ENCODE measurements around the gene TSPAN12.

DNA sequence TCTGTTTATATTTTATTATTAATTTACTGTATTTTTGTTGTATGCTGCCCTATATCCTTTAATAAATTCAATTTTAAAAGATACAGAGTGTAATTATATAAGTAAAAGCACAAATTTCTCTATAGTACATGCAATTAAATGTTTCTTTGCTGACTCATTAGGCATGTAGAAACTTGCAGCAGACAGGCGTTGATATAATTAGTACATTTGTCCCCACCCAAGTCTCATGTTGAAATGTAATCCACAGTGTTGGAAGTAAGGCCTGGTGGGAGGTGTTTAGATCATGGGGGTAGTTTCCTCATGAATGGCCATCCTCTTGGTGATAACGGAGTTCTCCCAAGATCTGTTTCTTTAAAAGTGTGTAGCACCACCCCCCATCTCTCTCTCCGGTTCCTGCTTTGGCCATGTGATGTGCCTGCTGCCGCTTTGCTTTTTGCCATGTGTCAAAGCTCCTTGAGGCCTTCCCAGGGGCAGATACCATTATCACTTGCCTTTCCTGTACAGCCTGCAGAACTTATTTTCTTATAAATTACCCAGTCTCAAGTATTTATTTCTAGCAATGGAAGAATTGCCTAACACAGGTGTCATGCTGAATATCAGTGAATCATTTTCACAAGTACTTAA is 63.7 kb downstream of the TSPAN12 start:
- TF ChIP-seq, protein P1, sequence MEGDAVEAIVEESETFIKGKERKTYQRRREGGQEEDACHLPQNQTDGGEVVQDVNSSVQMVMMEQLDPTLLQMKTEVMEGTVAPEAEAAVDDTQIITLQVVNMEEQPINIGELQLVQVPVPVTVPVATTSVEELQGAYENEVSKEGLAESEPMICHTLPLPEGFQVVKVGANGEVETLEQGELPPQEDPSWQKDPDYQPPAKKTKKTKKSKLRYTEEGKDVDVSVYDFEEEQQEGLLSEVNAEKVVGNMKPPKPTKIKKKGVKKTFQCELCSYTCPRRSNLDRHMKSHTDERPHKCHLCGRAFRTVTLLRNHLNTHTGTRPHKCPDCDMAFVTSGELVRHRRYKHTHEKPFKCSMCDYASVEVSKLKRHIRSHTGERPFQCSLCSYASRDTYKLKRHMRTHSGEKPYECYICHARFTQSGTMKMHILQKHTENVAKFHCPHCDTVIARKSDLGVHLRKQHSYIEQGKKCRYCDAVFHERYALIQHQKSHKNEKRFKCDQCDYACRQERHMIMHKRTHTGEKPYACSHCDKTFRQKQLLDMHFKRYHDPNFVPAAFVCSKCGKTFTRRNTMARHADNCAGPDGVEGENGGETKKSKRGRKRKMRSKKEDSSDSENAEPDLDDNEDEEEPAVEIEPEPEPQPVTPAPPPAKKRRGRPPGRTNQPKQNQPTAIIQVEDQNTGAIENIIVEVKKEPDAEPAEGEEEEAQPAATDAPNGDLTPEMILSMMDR (conservative IDR thresholded peaks at IDR 0.05 in 1 of 2, IDR thresholded peaks at IDR 0.05 in 1 of 2; ENCODE audit: low read depth in 1 of 2, low read length in 2 of 2), result no peak
- TF ChIP-seq EZH2 (IDR thresholded peaks at IDR 0.05; ENCODE audit: low read length, missing control alignments), result no peak
